Measurements from ENCODE around the gene RTCB. TPM values are rescaled to one million over a fixed set of nuclear protein-coding genes. Genes with fewer than 3 reads are reported as not detected.

Gene RTCB
- total and polyA plus RNA-seq, 2 experiments from 2014 or later = 52.5 to 99.0 TPM

DNA sequence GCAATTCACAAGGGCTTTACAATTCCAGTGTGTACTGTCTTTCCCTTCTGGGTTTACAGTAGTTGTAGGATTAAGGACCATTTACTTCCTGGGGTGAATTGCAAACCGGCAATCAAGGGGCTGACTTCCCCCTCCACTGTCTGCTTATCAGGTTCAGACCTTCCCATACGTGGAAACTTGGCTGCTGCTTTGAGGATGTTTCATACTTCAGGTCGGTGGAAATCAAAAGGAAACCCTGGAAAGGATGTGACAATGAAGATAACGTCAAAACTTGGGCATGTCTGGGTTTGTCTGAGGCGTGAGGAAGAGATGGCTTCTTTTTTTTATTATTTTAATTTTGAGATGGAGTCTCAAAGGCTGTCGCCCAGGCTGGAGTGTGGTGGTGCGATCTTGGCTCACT, 2.1 kb upstream of the RTCB start:
- no peak overlapping the region for H3K4me3 Mint-ChIP-seq
- no peak for ATAC-seq
- H2AFZ ChIP-seq = peak overlapping the region; percentile 60; the same call in 1 of the 2 replicates

More for the DNA sequence above, 2.1 kb upstream of the RTCB start:
- Mint-ChIP-seq H3K27me3 (ENCODE audit: insufficient read depth, low read depth, poor library complexity) (peaks cover 4% of the 10 kb centered on the region), H3K4me1 (peaks cover 17% of the 10 kb centered on the region), H3K36me3 (ENCODE audit: low read depth) (peaks cover 4% of the 10 kb centered on the region; the same call in 1 of the 3 replicates), H3K9me3 (no peaks in the 10 kb centered on the region; the same call in 2 of the 3 replicates), H3K27ac (no peak overlapping the region; the same call in 1 of the 2 replicates)
- Histone ChIP-seq H3K4me3 (no peak overlapping the region), H3K4me1 (ENCODE audit: insufficient read depth) (peaks cover 6% of the 10 kb centered on the region; the same call in 1 of the 2 replicates), H4K20me1 (replicated peaks; ENCODE audit: insufficient read depth) (peaks cover 15% of the 10 kb centered on the region; the same call in 1 of the 2 replicates), H3K9me2 (ENCODE audit: insufficient read depth) (no peaks in the 10 kb centered on the region), H3K27me3 (ENCODE audit: insufficient read depth) (peaks cover 17% of the 10 kb centered on the region; the same call in 1 of the 2 replicates), H3K4me2 (no peak overlapping the region), H3K79me2 (replicated peaks; ENCODE audit: insufficient read depth) (peaks cover 28% of the 10 kb centered on the region), H3F3A (replicated peaks; ENCODE audit: low read depth) (no peaks in the 10 kb centered on the region), H3K36me3 (ENCODE audit: insufficient read depth) (no peaks in the 10 kb centered on the region), H3K27ac (ENCODE audit: low read depth) (no peak overlapping the region)
- TF ChIP-seq CREB1 (CRISPR knock-in tag; IDR thresholded peaks at IDR 0.05; ENCODE audit: low read depth) = no peak
- TF ChIP-seq STAT1 (IDR thresholded peaks at IDR 0.05; ENCODE audit: unreplicated experiment) = no peak
- TF ChIP-seq EZH2 (IDR thresholded peaks at IDR 0.05; ENCODE audit: low read depth, unreplicated experiment) = no peak
- TF ChIP-seq, protein P1, sequence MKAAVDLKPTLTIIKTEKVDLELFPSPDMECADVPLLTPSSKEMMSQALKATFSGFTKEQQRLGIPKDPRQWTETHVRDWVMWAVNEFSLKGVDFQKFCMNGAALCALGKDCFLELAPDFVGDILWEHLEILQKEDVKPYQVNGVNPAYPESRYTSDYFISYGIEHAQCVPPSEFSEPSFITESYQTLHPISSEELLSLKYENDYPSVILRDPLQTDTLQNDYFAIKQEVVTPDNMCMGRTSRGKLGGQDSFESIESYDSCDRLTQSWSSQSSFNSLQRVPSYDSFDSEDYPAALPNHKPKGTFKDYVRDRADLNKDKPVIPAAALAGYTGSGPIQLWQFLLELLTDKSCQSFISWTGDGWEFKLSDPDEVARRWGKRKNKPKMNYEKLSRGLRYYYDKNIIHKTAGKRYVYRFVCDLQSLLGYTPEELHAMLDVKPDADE (IDR thresholded peaks at IDR 0.05) = no peak
- no peak for TF ChIP-seq ZNF114 (CRISPR knock-in tag; IDR thresholded peaks at IDR 0.05)
- no peak for TF ChIP-seq JUNB (IDR thresholded peaks at IDR 0.05; ENCODE audit: unreplicated experiment)
- TF ChIP-seq, protein P2, sequence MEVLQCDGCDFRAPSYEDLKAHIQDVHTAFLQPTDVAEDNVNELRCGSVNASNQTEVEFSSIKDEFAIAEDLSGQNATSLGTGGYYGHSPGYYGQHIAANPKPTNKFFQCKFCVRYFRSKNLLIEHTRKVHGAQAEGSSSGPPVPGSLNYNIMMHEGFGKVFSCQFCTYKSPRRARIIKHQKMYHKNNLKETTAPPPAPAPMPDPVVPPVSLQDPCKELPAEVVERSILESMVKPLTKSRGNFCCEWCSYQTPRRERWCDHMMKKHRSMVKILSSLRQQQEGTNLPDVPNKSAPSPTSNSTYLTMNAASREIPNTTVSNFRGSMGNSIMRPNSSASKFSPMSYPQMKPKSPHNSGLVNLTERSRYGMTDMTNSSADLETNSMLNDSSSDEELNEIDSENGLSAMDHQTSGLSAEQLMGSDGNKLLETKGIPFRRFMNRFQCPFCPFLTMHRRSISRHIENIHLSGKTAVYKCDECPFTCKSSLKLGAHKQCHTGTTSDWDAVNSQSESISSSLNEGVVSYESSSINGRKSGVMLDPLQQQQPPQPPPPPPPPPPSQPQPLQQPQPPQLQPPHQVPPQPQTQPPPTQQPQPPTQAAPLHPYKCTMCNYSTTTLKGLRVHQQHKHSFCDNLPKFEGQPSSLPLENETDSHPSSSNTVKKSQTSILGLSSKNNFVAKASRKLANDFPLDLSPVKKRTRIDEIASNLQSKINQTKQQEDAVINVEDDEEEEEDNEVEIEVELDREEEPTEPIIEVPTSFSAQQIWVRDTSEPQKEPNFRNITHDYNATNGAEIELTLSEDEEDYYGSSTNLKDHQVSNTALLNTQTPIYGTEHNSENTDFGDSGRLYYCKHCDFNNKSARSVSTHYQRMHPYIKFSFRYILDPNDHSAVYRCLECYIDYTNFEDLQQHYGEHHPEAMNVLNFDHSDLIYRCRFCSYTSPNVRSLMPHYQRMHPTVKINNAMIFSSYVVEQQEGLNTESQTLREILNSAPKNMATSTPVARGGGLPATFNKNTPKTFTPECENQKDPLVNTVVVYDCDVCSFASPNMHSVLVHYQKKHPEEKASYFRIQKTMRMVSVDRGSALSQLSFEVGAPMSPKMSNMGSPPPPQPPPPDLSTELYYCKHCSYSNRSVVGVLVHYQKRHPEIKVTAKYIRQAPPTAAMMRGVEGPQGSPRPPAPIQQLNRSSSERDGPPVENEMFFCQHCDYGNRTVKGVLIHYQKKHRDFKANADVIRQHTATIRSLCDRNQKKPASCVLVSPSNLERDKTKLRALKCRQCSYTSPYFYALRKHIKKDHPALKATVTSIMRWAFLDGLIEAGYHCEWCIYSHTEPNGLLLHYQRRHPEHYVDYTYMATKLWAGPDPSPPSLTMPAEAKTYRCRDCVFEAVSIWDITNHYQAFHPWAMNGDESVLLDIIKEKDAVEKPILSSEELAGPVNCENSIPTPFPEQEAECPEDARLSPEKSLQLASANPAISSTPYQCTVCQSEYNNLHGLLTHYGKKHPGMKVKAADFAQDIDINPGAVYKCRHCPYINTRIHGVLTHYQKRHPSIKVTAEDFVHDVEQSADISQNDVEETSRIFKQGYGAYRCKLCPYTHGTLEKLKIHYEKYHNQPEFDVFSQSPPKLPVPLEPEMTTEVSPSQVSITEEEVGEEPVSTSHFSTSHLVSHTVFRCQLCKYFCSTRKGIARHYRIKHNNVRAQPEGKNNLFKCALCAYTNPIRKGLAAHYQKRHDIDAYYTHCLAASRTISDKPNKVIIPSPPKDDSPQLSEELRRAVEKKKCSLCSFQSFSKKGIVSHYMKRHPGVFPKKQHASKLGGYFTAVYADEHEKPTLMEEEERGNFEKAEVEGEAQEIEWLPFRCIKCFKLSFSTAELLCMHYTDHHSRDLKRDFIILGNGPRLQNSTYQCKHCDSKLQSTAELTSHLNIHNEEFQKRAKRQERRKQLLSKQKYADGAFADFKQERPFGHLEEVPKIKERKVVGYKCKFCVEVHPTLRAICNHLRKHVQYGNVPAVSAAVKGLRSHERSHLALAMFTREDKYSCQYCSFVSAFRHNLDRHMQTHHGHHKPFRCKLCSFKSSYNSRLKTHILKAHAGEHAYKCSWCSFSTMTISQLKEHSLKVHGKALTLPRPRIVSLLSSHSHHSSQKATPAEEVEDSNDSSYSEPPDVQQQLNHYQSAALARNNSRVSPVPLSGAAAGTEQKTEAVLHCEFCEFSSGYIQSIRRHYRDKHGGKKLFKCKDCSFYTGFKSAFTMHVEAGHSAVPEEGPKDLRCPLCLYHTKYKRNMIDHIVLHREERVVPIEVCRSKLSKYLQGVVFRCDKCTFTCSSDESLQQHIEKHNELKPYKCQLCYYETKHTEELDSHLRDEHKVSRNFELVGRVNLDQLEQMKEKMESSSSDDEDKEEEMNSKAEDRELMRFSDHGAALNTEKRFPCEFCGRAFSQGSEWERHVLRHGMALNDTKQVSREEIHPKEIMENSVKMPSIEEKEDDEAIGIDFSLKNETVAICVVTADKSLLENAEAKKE (CRISPR knock-in tag; IDR thresholded peaks at IDR 0.05) = no peak
- TF ChIP-seq, protein P3, sequence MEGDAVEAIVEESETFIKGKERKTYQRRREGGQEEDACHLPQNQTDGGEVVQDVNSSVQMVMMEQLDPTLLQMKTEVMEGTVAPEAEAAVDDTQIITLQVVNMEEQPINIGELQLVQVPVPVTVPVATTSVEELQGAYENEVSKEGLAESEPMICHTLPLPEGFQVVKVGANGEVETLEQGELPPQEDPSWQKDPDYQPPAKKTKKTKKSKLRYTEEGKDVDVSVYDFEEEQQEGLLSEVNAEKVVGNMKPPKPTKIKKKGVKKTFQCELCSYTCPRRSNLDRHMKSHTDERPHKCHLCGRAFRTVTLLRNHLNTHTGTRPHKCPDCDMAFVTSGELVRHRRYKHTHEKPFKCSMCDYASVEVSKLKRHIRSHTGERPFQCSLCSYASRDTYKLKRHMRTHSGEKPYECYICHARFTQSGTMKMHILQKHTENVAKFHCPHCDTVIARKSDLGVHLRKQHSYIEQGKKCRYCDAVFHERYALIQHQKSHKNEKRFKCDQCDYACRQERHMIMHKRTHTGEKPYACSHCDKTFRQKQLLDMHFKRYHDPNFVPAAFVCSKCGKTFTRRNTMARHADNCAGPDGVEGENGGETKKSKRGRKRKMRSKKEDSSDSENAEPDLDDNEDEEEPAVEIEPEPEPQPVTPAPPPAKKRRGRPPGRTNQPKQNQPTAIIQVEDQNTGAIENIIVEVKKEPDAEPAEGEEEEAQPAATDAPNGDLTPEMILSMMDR (conservative IDR thresholded peaks at IDR 0.05; ENCODE audit: low read depth in 2 of 2) = no peak
- TF ChIP-seq ZNF331 (CRISPR knock-in tag; IDR thresholded peaks at IDR 0.05; ENCODE audit: low read depth) = no peak
- no peak for TF ChIP-seq NANOG (IDR thresholded peaks at IDR 0.05; ENCODE audit: borderline replicate concordance)
- no peak for TF ChIP-seq EZH2phosphoT487 (IDR thresholded peaks at IDR 0.05; ENCODE audit: unreplicated experiment)
- no peak for DNase-seq (ENCODE audit: low spot score)
